ENCODE data around the gene PIM2. TPM values are rescaled to one million over a fixed set of nuclear protein-coding genes. Genes with fewer than 3 reads are reported as not detected.

The PIM2 gene
- polyA plus RNA-seq, 1 of the 3 experiments (the other 2 are of a cell fraction): 12.3 TPM

DNA sequence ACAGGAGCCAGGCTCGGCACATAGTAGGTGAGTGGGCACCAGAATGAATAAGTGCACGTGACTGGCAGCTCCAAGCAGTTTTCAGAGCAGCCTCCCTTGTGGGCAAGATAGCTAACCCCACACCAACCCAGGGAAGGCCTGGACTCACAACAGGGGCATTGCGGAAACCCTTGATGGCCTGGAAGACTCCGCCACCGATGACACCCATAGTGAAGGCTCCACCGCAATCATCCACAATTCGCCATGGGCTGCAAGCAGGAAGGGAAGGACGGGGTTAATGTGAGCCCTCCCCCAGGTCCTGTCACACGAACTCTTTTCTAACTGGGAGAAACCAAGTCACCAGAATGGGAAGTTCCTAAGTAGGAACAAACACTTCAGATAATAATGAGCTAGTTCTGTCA is 22.2 kb downstream of the PIM2 start:
- CTCF ChIA-PET: interaction anchor here (0.7 to 1.7 kb wide), 3 partner anchors 20 to 265 kb away, joined by 3 to 8 read pairs (median 5); no protein-coding TSS in a partner anchor
- no peaks in the 10 kb centered on the region for H3K9me2 ChIP-seq
- H3K4me3 ChIP-seq (ENCODE audit: low read depth in 2 of 2, low read length in 1 of 2): peak overlapping the region; percentile 65 to 74
- no peak overlapping the region for H2AFZ ChIP-seq (ENCODE audit: low read depth)
- 17% methylated on average over 4 of the region's 9 CpGs for WGBS (ENCODE audit: low lambda C conversion rate)
- peak overlapping the region; percentile 83 for H3K9ac ChIP-seq
- peaks cover 4% of the 10 kb centered on the region; the same call in 1 of the 2 replicates for H4K20me1 ChIP-seq (ENCODE audit: insufficient read depth)
- H3K9me3 ChIP-seq: no peaks in the 10 kb centered on the region
- no peak for DNase-seq
- POLR2A ChIA-PET: interaction anchor here (0.6 kb wide), 1 partner anchor 62 kb away, joined by 3 read pairs; no protein-coding TSS in a partner anchor
- H3K4me1 ChIP-seq (ENCODE audit: control insufficient read depth in 1 of 2, insufficient read depth in 2 of 2, low read depth in 1 of 2, low read length in 1 of 2): peaks cover 0 to 7% of the 10 kb centered on the region in 2 experiments; a peak in 1 of 4 replicates
- no peaks in the 10 kb centered on the region for H3K27me3 ChIP-seq (ENCODE audit: insufficient read depth)
- H3K27ac ChIP-seq (ENCODE audit: low read depth in 2 of 2, low read length in 1 of 2): peak overlapping the region; percentile 13 to 90; a peak in 2 of 4 replicates
- peak overlapping the region; percentile 85 for H3K4me2 ChIP-seq
- TF ChIP-seq, protein P1, sequence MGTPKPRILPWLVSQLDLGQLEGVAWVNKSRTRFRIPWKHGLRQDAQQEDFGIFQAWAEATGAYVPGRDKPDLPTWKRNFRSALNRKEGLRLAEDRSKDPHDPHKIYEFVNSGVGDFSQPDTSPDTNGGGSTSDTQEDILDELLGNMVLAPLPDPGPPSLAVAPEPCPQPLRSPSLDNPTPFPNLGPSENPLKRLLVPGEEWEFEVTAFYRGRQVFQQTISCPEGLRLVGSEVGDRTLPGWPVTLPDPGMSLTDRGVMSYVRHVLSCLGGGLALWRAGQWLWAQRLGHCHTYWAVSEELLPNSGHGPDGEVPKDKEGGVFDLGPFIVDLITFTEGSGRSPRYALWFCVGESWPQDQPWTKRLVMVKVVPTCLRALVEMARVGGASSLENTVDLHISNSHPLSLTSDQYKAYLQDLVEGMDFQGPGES (IDR thresholded peaks at IDR 0.05; ENCODE audit: low read depth, low read length): no peak
- TF ChIP-seq, protein P2, sequence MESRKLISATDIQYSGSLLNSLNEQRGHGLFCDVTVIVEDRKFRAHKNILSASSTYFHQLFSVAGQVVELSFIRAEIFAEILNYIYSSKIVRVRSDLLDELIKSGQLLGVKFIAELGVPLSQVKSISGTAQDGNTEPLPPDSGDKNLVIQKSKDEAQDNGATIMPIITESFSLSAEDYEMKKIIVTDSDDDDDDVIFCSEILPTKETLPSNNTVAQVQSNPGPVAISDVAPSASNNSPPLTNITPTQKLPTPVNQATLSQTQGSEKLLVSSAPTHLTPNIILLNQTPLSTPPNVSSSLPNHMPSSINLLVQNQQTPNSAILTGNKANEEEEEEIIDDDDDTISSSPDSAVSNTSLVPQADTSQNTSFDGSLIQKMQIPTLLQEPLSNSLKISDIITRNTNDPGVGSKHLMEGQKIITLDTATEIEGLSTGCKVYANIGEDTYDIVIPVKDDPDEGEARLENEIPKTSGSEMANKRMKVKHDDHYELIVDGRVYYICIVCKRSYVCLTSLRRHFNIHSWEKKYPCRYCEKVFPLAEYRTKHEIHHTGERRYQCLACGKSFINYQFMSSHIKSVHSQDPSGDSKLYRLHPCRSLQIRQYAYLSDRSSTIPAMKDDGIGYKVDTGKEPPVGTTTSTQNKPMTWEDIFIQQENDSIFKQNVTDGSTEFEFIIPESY (IDR thresholded peaks at IDR 0.05; ENCODE audit: borderline replicate concordance, low read depth): no peak
- TF ChIP-seq YY1 (IDR thresholded peaks at IDR 0.05; ENCODE audit: low read depth): no peak
- TF ChIP-seq RCOR1 (IDR thresholded peaks at IDR 0.05; ENCODE audit: low read length): no peak
- no peak for TF ChIP-seq SIN3A (IDR thresholded peaks at IDR 0.05; ENCODE audit: borderline replicate concordance, low read depth, low read length)
- TF ChIP-seq RAD21 (IDR thresholded peaks at IDR 0.05; ENCODE audit: low read length): no peak
- TF ChIP-seq, protein P3, sequence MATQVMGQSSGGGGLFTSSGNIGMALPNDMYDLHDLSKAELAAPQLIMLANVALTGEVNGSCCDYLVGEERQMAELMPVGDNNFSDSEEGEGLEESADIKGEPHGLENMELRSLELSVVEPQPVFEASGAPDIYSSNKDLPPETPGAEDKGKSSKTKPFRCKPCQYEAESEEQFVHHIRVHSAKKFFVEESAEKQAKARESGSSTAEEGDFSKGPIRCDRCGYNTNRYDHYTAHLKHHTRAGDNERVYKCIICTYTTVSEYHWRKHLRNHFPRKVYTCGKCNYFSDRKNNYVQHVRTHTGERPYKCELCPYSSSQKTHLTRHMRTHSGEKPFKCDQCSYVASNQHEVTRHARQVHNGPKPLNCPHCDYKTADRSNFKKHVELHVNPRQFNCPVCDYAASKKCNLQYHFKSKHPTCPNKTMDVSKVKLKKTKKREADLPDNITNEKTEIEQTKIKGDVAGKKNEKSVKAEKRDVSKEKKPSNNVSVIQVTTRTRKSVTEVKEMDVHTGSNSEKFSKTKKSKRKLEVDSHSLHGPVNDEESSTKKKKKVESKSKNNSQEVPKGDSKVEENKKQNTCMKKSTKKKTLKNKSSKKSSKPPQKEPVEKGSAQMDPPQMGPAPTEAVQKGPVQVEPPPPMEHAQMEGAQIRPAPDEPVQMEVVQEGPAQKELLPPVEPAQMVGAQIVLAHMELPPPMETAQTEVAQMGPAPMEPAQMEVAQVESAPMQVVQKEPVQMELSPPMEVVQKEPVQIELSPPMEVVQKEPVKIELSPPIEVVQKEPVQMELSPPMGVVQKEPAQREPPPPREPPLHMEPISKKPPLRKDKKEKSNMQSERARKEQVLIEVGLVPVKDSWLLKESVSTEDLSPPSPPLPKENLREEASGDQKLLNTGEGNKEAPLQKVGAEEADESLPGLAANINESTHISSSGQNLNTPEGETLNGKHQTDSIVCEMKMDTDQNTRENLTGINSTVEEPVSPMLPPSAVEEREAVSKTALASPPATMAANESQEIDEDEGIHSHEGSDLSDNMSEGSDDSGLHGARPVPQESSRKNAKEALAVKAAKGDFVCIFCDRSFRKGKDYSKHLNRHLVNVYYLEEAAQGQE (IDR thresholded peaks at IDR 0.05; ENCODE audit: low read depth, low read length): no peak
- TF ChIP-seq NRF1 (IDR thresholded peaks at IDR 0.05; ENCODE audit: low read depth, low read length): no peak
- TF ChIP-seq CHD2 (IDR thresholded peaks at IDR 0.05; ENCODE audit: low read length, partially characterized antibody): no peak
- no peak for TF ChIP-seq RXRA (IDR thresholded peaks at IDR 0.05; ENCODE audit: borderline replicate concordance, low read depth)
- no peak for TF ChIP-seq RFX5 (IDR thresholded peaks at IDR 0.05; ENCODE audit: low read length)
- TF ChIP-seq MXI1 (IDR thresholded peaks at IDR 0.05; ENCODE audit: low read depth, low read length): no peak
- TF ChIP-seq MEF2A (IDR thresholded peaks at IDR 0.05; ENCODE audit: borderline replicate concordance, low read depth): no peak
- TF ChIP-seq ELF1 (IDR thresholded peaks at IDR 0.05): no peak
- TF ChIP-seq TEAD4 (IDR thresholded peaks at IDR 0.05; ENCODE audit: borderline replicate concordance, insufficient read depth): no peak
- TF ChIP-seq, protein P4, sequence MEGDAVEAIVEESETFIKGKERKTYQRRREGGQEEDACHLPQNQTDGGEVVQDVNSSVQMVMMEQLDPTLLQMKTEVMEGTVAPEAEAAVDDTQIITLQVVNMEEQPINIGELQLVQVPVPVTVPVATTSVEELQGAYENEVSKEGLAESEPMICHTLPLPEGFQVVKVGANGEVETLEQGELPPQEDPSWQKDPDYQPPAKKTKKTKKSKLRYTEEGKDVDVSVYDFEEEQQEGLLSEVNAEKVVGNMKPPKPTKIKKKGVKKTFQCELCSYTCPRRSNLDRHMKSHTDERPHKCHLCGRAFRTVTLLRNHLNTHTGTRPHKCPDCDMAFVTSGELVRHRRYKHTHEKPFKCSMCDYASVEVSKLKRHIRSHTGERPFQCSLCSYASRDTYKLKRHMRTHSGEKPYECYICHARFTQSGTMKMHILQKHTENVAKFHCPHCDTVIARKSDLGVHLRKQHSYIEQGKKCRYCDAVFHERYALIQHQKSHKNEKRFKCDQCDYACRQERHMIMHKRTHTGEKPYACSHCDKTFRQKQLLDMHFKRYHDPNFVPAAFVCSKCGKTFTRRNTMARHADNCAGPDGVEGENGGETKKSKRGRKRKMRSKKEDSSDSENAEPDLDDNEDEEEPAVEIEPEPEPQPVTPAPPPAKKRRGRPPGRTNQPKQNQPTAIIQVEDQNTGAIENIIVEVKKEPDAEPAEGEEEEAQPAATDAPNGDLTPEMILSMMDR (IDR thresholded peaks at IDR 0.05): no peak
- TF ChIP-seq, protein P5, sequence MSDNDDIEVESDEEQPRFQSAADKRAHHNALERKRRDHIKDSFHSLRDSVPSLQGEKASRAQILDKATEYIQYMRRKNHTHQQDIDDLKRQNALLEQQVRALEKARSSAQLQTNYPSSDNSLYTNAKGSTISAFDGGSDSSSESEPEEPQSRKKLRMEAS (IDR thresholded peaks at IDR 0.05; ENCODE audit: low read depth): no peak
- TF ChIP-seq TCF12 (IDR thresholded peaks at IDR 0.05): no peak
- TF ChIP-seq, protein P6, sequence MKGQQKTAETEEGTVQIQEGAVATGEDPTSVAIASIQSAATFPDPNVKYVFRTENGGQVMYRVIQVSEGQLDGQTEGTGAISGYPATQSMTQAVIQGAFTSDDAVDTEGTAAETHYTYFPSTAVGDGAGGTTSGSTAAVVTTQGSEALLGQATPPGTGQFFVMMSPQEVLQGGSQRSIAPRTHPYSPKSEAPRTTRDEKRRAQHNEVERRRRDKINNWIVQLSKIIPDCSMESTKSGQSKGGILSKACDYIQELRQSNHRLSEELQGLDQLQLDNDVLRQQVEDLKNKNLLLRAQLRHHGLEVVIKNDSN (IDR thresholded peaks at IDR 0.05; ENCODE audit: borderline replicate concordance, low read depth): no peak
- H3K79me2 ChIP-seq (ENCODE audit: insufficient read depth): peaks cover 25% of the 10 kb centered on the region
- H3K36me3 ChIP-seq (replicated peaks in 1 of 2; ENCODE audit: control insufficient read depth in 1 of 2, insufficient read depth in 2 of 2, low read length in 1 of 2): peaks cover 0 to 2% of the 10 kb centered on the region in 2 experiments
- no peaks in the 10 kb centered on the region for H3F3A ChIP-seq (replicated peaks; ENCODE audit: insufficient read depth)
